Sigmoid colon (tissue), 4 donors: ENCODE measurements around the gene C8G.

ENCODE experiments used
- EP300 ChIP-seq, 4 donors: sonication (generic); formaldehyde crosslinking; IDR thresholded peaks; one replicate each; pipeline ENCODE4 v1.6.1; 2017; ENCODE audit warnings: antibody characterized with exemption in 4 of 4
- POLR2A ChIP-seq, 2 donors: fragments of 450-650 bp; IDR thresholded peaks; one replicate each; pipeline ENCODE4 v1.6.1; 2016; ENCODE audit warnings: antibody characterized with exemption in 2 of 2, mild to moderate bottlenecking in 2 of 2, moderate library complexity in 2 of 2
- POLR2AphosphoS5 ChIP-seq, 4 donors: sonication (generic); formaldehyde crosslinking; IDR thresholded peaks; one replicate each; pipeline ENCODE4 v1.6.1; 2017; ENCODE audit warnings: antibody characterized with exemption in 4 of 4
- TF ChIP-seq, protein P1 (sequence below), 4 experiments: fragments of 450-650 bp in 3 of 4; fragments of 200-600 bp in 1 of 4; IDR thresholded peaks; one replicate each; pipeline ENCODE4 v1.5.1; 2016 to 2019; ENCODE audit warnings: antibody characterized with exemption in 4 of 4, mild to moderate bottlenecking in 3 of 4, moderate library complexity in 2 of 4

DNA sequence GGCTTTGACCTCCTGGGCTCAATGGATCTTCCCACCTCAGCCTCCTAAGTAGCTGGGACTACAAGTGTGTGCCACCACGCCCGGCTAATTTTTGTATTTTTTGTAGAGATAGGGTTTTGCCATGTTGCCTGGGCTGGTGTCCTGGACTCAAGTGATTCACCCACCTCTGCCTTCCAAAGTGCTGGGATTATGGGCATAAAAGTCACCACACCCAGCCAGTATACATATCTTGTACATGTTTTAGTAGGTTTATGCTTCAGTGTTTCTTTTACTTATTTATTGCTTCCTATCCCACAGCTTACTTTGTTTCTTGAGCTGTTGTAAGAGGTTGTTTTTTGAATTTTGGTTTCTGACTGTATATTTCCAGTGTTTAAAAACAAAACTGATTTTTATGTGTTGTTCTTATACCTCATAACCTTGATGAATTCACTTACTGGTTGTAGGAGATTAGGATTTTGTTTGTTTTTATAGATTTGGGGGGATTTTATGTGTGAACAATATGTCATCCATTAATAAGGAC lies 13.4 kb upstream of the C8G start:
- TF ChIP-seq POLR2AphosphoS5 (IDR thresholded peaks at IDR 0.05) (no peak), POLR2A (IDR thresholded peaks at IDR 0.05) (no peak), EP300 (IDR thresholded peaks at IDR 0.05) (no peak)
- TF ChIP-seq, protein P1, sequence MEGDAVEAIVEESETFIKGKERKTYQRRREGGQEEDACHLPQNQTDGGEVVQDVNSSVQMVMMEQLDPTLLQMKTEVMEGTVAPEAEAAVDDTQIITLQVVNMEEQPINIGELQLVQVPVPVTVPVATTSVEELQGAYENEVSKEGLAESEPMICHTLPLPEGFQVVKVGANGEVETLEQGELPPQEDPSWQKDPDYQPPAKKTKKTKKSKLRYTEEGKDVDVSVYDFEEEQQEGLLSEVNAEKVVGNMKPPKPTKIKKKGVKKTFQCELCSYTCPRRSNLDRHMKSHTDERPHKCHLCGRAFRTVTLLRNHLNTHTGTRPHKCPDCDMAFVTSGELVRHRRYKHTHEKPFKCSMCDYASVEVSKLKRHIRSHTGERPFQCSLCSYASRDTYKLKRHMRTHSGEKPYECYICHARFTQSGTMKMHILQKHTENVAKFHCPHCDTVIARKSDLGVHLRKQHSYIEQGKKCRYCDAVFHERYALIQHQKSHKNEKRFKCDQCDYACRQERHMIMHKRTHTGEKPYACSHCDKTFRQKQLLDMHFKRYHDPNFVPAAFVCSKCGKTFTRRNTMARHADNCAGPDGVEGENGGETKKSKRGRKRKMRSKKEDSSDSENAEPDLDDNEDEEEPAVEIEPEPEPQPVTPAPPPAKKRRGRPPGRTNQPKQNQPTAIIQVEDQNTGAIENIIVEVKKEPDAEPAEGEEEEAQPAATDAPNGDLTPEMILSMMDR (IDR thresholded peaks at IDR 0.05), result no peak
